PFSK-1 (cell line): ENCODE results near the gene ZNF385D.

Experiments
- FOXP2 ChIP-seq: optimal IDR thresholded peaks from 2 replicates; pipeline ENCODE3; 2011; ENCODE audit warnings: borderline replicate concordance, control low read depth, inconsistent platforms; ENCODE audit not compliant: insufficient read depth; ENCODE audit errors: extremely low read length, extremely low read depth
- POLR2AphosphoS5 ChIP-seq: IDR thresholded peaks from 2 replicates; pipeline ENCODE4 v1.6.1; 2012; ENCODE audit warnings: low read depth, mild to moderate bottlenecking, control low read depth, low read length, moderate library complexity
- SIN3A ChIP-seq: IDR thresholded peaks from 2 replicates; pipeline ENCODE4 v1.6.1; 2012; ENCODE audit warnings: mild to moderate bottlenecking, low read length, moderate library complexity, borderline replicate concordance; ENCODE audit not compliant: insufficient read depth
- TAF1 ChIP-seq: IDR thresholded peaks from 2 replicates; pipeline ENCODE4 v1.6.1; 2012; ENCODE audit warnings: low read length, control low read depth, borderline replicate concordance; ENCODE audit not compliant: insufficient read depth
- TF ChIP-seq, protein P1 (sequence below), 2 experiments: IDR thresholded peaks; 2 replicates each; pipeline versions ENCODE4 v1.6.1 to v1.8.0; 2011 to 2012; ENCODE audit warnings: low read depth in 2 of 2, low read length in 2 of 2, control low read depth in 1 of 2, inconsistent platforms in 1 of 2, mild to moderate bottlenecking in 1 of 2, moderate library complexity in 1 of 2; ENCODE audit not compliant: insufficient read depth in 1 of 2

Gene ZNF385D

DNA sequence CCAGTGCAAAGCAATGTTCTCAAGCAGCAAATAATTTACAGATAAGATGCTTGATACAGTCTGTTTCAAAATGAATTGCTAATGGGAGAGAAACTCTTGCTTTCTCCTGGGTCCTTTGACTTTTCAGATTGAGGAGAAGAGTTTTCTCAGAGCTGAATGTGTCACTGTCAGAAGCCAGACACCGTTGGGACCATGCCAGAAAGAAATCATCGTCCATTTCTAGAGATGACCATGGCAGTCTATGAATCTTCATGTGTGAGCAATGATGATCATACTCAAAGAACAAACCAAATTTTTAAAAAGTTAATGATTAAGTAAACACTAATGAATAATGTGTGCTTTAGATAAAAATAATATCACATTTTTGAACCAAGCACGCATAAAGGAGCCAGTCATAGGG, 77.6 kb downstream of the ZNF385D start:
- TF ChIP-seq POLR2AphosphoS5 (no peak), FOXP2 (no peak), TAF1 (no peak), SIN3A (no peak)
- TF ChIP-seq, protein P1, sequence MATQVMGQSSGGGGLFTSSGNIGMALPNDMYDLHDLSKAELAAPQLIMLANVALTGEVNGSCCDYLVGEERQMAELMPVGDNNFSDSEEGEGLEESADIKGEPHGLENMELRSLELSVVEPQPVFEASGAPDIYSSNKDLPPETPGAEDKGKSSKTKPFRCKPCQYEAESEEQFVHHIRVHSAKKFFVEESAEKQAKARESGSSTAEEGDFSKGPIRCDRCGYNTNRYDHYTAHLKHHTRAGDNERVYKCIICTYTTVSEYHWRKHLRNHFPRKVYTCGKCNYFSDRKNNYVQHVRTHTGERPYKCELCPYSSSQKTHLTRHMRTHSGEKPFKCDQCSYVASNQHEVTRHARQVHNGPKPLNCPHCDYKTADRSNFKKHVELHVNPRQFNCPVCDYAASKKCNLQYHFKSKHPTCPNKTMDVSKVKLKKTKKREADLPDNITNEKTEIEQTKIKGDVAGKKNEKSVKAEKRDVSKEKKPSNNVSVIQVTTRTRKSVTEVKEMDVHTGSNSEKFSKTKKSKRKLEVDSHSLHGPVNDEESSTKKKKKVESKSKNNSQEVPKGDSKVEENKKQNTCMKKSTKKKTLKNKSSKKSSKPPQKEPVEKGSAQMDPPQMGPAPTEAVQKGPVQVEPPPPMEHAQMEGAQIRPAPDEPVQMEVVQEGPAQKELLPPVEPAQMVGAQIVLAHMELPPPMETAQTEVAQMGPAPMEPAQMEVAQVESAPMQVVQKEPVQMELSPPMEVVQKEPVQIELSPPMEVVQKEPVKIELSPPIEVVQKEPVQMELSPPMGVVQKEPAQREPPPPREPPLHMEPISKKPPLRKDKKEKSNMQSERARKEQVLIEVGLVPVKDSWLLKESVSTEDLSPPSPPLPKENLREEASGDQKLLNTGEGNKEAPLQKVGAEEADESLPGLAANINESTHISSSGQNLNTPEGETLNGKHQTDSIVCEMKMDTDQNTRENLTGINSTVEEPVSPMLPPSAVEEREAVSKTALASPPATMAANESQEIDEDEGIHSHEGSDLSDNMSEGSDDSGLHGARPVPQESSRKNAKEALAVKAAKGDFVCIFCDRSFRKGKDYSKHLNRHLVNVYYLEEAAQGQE (IDR thresholded peaks at IDR 0.05; ENCODE audit: insufficient read depth in 1 of 2, low read depth in 2 of 2, low read length in 2 of 2): no peak

DNA sequence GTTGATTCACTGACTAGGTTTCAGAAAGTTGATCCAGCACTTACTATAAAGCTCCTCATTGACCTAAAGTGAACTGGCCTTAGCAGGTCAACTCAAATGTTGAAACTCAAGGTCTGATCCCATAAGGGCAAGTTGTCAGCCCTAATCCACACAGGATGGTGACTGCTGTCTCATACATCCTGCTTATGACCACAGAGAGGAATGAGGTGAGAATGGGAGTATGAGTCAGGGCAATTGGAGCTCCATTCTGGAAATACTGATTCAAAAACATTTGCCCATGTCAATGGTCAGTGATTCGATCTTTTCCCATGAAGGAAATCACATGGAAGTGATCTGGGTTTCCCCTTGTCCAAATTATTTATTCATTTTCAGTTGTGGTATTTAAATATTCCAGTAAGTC, 78.7 kb downstream of the ZNF385D start:
- peak; percentile 75 for TF ChIP-seq POLR2AphosphoS5
- no peak for TF ChIP-seq TAF1
- TF ChIP-seq, protein P1 (IDR thresholded peaks at IDR 0.05; ENCODE audit: insufficient read depth in 1 of 2, low read depth in 2 of 2, low read length in 2 of 2): 0 out of 4 replicates have a peak, but pooled peaks of 1 of the 2 experiments have one; percentile 52
- TF ChIP-seq FOXP2: no peak

DNA sequence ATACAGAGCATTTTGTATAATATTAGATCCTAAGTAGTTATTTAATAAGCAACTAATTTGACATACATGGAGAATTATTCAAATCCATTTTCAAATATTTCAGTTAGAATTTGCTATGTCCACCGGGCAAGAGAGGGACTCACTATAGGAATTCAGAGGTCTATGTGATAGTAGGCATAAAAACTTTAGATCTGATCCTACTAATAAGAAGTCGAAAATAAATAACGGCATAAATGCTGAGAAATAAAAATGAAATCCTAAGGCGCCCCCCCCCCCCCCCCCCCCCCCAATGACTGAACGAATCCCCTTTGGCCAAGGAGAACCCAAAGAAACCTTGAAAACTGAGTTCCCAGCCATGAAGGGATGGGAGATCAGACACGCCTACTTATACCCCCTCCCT, 80.6 kb downstream of the ZNF385D start:
- TF ChIP-seq SIN3A (no peak), FOXP2 (no peak), TAF1 (no peak), POLR2AphosphoS5 (no peak)
- TF ChIP-seq, protein P1 (IDR thresholded peaks at IDR 0.05; ENCODE audit: insufficient read depth in 1 of 2, low read depth in 2 of 2, low read length in 2 of 2): no peak

DNA sequence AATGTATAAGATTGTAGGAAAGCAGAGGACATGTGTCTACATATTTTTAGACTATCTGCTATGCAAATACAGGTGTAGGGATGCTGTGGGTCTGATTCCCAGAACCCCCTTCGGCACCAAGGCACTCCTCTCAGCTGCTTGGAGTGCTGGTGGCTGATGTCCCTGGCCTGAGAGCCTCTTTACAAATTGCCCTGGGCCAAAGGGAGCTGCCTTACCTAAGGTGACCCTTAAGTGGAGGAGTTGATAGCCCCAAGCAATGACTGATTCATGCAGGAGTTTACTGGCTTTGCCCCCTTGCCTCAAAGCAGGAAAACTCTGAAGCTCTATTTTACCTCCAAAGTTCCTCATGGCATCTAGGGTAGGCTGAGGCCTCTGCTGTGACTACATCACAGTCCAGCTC, 83.0 kb downstream of the ZNF385D start:
- TF ChIP-seq, protein P1 (IDR thresholded peaks at IDR 0.05; ENCODE audit: insufficient read depth in 1 of 2, low read depth in 2 of 2, low read length in 2 of 2): no peak
- no peak for TF ChIP-seq SIN3A
- TF ChIP-seq FOXP2: no peak
- no peak for TF ChIP-seq TAF1
- TF ChIP-seq POLR2AphosphoS5: no peak

DNA sequence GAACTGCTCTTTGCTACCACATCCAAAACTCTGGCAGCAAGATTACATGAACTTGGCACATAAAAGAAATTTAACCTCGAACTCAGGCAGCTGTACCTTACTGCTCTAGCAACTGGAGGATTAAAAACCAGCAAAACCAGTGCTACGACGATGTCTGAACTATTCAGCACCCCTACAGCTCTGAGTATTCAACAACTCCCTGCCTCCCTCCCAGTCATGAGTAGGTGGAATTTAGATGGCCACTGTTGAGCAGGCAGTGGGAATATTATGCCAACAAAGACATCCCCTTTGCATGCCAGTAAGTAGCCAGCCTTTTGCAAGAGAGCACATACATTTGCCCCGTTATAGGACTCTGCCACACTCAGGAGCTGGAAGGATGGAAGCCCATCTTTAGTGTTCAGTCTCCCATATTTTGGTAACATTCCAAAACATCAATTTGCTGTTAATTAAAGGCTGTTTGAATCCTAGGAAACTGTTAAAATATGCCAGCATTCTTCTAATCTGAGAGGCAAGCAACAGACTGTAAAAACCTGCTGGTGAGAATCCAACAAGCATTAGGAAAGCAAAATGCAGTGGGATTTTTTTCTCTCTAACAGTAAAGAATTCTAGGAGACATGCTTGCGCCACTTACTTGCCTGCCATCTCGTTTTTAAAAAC, 85.4 kb downstream of the ZNF385D start:
- no peak for TF ChIP-seq POLR2AphosphoS5
- TF ChIP-seq TAF1: no peak
- TF ChIP-seq FOXP2: no peak
- TF ChIP-seq, protein P1 (IDR thresholded peaks at IDR 0.05; ENCODE audit: insufficient read depth in 1 of 2, low read depth in 2 of 2, low read length in 2 of 2): no peak
- TF ChIP-seq SIN3A: no peak
